GM12801 (cell line): ENCODE measurements around the gene ZNF431.

Experiments
- CTCF ChIP-seq: IDR thresholded peaks from one replicate; pipeline ENCODE4 v1.5.1; 2011; ENCODE audit warnings: control low read depth; ENCODE audit not compliant: insufficient read length; ENCODE audit errors: extremely low read depth

Gene ZNF431

GRCh38 chr19:21210037-21210621, 68.3 kb downstream of the ZNF431 start:
- TF ChIP-seq CTCF: no peak

- TF ChIP-seq CTCF: no peak
These were observed 79.9 kb downstream of the ZNF431 start for GRCh38 chr19:21221693-21222092.

GRCh38 chr19:21233691-21234090, 91.9 kb downstream of the ZNF431 start:
- no peak for TF ChIP-seq CTCF

GRCh38 chr19:21238670-21239069, 96.8 kb downstream of the ZNF431 start:
- TF ChIP-seq CTCF: no peak
